Stomach smooth muscle (tissue), 2 donors: ENCODE data around the gene OR4N5.
"Not testable (repeated sequence)": the region's sequence is repeated elsewhere in the genome, so short reads cannot be mapped to it uniquely, and the experiment has no call there.

Experiments used
- H3K27ac ChIP-seq: one replicate; pipeline ENCODE4 v1.7.0; 2013; ENCODE audit warnings: mild to moderate bottlenecking, low read length, inconsistent platforms
- H3K27me3 ChIP-seq, 2 donors: one replicate each; pipeline ENCODE4 v1.7.0; 2013; ENCODE audit warnings: low read length in 2 of 2; ENCODE audit not compliant: insufficient read depth in 2 of 2, control insufficient read depth in 1 of 2
- H3K36me3 ChIP-seq, 2 donors: one replicate each; pipeline ENCODE4 v1.7.0; 2013; ENCODE audit warnings: low read length in 2 of 2; ENCODE audit not compliant: control insufficient read depth in 2 of 2, insufficient read depth in 2 of 2
- H3K4me1 ChIP-seq: one replicate; pipeline ENCODE4 v1.7.0; 2013; ENCODE audit warnings: low read length; ENCODE audit not compliant: control insufficient read depth, insufficient read depth
- H3K4me3 ChIP-seq, 2 donors: one replicate each; pipeline ENCODE4 v1.7.0; 2013; ENCODE audit warnings: low read length in 2 of 2
- H3K9ac ChIP-seq, 2 donors: one replicate each; pipeline ENCODE4 v1.7.0; 2013; ENCODE audit warnings: low read length in 2 of 2, mild to moderate bottlenecking in 1 of 2
- H3K9me3 ChIP-seq, 2 donors: one replicate each; pipeline ENCODE4 v1.7.0; 2013; ENCODE audit warnings: low read length in 2 of 2; ENCODE audit not compliant: control insufficient read depth in 2 of 2
- donor health status: healthy.
- donor health status: Pancreatic carcinoma.

OR4N5 gene

GRCh38 chr14:20167091-20167490 lies 28.5 kb downstream of the OR4N5 start:
- Histone ChIP-seq H3K9me3 (peaks cover 0 to 3% of the 10 kb centered on the region in 2 donors), H3K27me3 (no peaks in the 10 kb centered on the region), H3K36me3 (no peaks in the 10 kb centered on the region), H3K9ac (no peak overlapping the region), H3K4me1 (no peaks in the 10 kb centered on the region), H3K27ac (no peak overlapping the region), H3K4me3 (no peak overlapping the region)

GRCh38 chr14:20169852-20170251 lies 31.2 kb downstream of the OR4N5 start:
- H3K9ac ChIP-seq, H3K36me3 ChIP-seq, H3K27me3 ChIP-seq, H3K9me3 ChIP-seq, H3K27ac ChIP-seq, H3K4me1 ChIP-seq, H3K4me3 ChIP-seq: not testable (repeated sequence)

DNA sequence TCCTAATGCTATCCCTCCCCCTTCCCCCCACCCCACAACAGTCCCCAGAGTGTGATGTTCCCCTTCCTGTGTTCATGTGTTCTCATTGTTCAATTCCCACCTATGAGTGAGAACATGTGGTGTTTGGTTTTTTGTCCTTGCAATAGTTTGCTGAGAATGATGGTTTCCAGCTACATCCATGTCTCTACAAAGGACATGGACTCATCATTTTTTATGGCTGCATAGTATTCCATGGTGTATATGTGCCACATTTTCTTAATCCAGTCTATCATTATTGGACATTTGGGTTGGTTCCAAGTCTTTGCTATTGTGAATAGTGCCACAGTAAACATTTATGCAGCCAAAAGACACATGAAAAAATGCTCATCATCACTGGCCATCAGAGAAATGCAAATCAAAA lies 35.6 kb downstream of the OR4N5 start:
- H3K27me3 ChIP-seq, H3K9ac ChIP-seq, H3K4me1 ChIP-seq, H3K36me3 ChIP-seq, H3K4me3 ChIP-seq, H3K27ac ChIP-seq, H3K9me3 ChIP-seq: not testable (repeated sequence)

DNA sequence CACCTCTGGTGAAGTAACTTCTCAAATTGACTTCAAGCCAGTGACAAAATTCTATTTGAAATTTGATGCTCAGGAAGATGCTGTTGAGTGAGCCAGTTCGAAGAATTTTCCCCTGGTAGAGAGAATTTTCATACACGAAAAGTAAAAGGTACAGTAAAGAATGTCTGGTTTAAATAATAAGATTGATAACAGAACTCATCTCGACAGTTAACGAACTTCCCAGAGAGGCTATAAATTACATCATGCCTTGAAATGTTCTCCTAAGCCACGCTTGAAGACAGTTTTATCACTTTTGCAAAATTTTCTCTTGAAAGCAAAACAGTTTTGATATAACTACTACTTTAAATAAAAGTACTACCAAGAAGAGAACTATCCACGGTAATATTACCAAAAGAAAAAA lies 37.7 kb downstream of the OR4N5 start:
- H3K4me1 ChIP-seq: no peaks in the 10 kb centered on the region
- no peak overlapping the region for H3K9ac ChIP-seq
- H3K27me3 ChIP-seq: no peaks in the 10 kb centered on the region
- no peak overlapping the region for H3K27ac ChIP-seq
- no peak overlapping the region for H3K4me3 ChIP-seq
- no peaks in the 10 kb centered on the region for H3K36me3 ChIP-seq
- no peaks in the 10 kb centered on the region for H3K9me3 ChIP-seq

- Histone ChIP-seq H3K4me3 (no peak overlapping the region), H3K27me3 (no peaks in the 10 kb centered on the region), H3K4me1 (no peaks in the 10 kb centered on the region), H3K9ac (no peak overlapping the region), H3K36me3 (no peaks in the 10 kb centered on the region), H3K9me3 (no peaks in the 10 kb centered on the region), H3K27ac (no peak overlapping the region)
Measured at GRCh38 chr14:20177433-20177974, 38.9 kb downstream of the OR4N5 start.

GRCh38 chr14:20179218-20179617 lies 40.6 kb downstream of the OR4N5 start:
- H3K27me3 ChIP-seq: no peaks in the 10 kb centered on the region
- no peaks in the 10 kb centered on the region for H3K9me3 ChIP-seq
- no peak overlapping the region for H3K27ac ChIP-seq
- H3K4me3 ChIP-seq: no peak overlapping the region
- no peak overlapping the region for H3K9ac ChIP-seq
- H3K4me1 ChIP-seq: no peaks in the 10 kb centered on the region
- H3K36me3 ChIP-seq: no peaks in the 10 kb centered on the region

DNA sequence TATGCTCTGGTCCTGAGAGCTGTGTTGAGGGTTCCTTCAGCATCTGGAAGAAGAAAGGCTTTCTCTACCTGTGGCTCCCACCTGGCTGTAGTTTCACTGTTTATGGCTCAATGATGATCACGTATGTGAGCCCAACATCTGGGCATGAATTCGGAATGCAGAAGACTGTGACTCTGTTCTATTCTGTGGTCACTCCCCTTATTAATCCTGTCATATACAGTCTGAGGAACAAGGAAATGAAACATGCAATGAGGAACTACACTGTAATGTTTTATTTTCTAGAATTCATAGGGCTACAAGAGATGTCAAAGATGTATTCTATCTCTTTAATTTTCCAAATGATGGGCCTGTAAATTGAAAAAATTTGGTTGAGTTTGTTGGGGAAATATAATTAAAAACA lies 41.3 kb downstream of the OR4N5 start:
- H3K27me3 ChIP-seq: no peaks in the 10 kb centered on the region
- H3K9me3 ChIP-seq: no peaks in the 10 kb centered on the region
- no peaks in the 10 kb centered on the region for H3K4me1 ChIP-seq
- no peak overlapping the region for H3K9ac ChIP-seq
- H3K36me3 ChIP-seq: no peaks in the 10 kb centered on the region
- no peak overlapping the region for H3K4me3 ChIP-seq
- no peak overlapping the region for H3K27ac ChIP-seq

DNA sequence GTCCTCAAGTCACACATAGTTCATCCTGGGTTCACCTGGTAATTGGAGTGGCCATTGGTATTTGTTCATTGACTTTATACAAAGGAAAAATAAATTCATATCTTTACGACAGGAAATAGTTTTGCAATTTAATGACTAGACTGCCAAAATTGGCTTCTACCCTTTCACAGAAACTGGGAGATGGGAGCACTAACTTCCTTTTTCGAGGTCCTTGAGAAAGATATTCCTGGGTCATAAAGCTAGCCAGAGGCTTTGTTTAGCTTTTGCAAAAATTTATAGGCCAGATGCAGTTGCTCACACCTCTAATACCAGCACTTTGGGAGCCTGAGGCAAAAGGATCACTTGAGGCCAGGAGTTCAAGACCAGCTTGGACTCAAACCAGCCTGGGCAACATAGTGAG lies 41.9 kb downstream of the OR4N5 start:
- H3K9me3 ChIP-seq: no peaks in the 10 kb centered on the region
- H3K4me1 ChIP-seq: no peaks in the 10 kb centered on the region
- no peak overlapping the region for H3K9ac ChIP-seq
- H3K27me3 ChIP-seq: no peaks in the 10 kb centered on the region
- H3K4me3 ChIP-seq: no peak overlapping the region
- no peaks in the 10 kb centered on the region for H3K36me3 ChIP-seq
- H3K27ac ChIP-seq: no peak overlapping the region

- H3K9ac ChIP-seq: no peak overlapping the region
- no peak overlapping the region for H3K27ac ChIP-seq
- no peaks in the 10 kb centered on the region for H3K27me3 ChIP-seq
- H3K36me3 ChIP-seq: no peaks in the 10 kb centered on the region
- no peaks in the 10 kb centered on the region for H3K4me1 ChIP-seq
- no peaks in the 10 kb centered on the region for H3K9me3 ChIP-seq
- H3K4me3 ChIP-seq: no peak overlapping the region
Measured at GRCh38 chr14:20184181-20184580, 45.6 kb downstream of the OR4N5 start.

DNA sequence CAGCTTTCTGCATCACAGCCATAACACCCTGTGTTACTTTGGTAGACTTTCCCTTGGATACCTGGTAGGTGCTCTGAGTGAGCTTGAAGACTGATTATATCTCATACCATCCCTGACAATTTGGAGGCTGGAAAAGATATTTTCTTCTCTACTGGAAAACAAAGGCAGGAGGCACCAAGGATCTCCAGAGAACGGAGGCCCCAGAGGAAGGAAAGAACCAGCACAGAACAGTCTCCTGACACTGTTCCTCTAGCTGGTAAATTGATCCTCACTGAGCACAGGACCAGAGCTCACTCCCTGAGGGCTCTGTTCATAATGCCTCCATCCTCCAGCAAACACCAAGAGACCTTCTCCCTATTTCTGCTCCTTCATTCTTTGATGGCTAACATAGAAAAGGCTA lies 52.0 kb downstream of the OR4N5 start, which contains the start of gene OR11G2:
Gene OR11G2 (plus strand): TSS at position 301 of the 400 bp plus-strand sequence. CDS start 6,542 bp downstream, outside the sequence.
- Histone ChIP-seq H3K36me3 (no peaks in the 10 kb centered on the region), H3K4me3 (no peak within 1 kb of the TSS), H3K27ac (no peak within 1 kb of the TSS), H3K4me1 (no peaks in the 10 kb centered on the region), H3K9me3 (no peaks in the 10 kb centered on the region), H3K27me3 (no peaks in the 10 kb centered on the region), H3K9ac (no peak within 1 kb of the TSS)

GRCh38 chr14:20191396-20191795 lies 52.8 kb downstream of the OR4N5 start:
- H3K4me1 ChIP-seq: no peaks in the 10 kb centered on the region
- H3K27ac ChIP-seq: no peak overlapping the region
- no peak overlapping the region for H3K4me3 ChIP-seq
- H3K9ac ChIP-seq: no peak overlapping the region
- H3K36me3 ChIP-seq: no peaks in the 10 kb centered on the region
- H3K9me3 ChIP-seq: no peaks in the 10 kb centered on the region
- H3K27me3 ChIP-seq: no peaks in the 10 kb centered on the region
